Gastroesophageal sphincter (tissue), 3 donors: Measurements from ENCODE around the gene ASB1.

Experiments used
- EP300 ChIP-seq: sonication (generic); formaldehyde crosslinking; IDR thresholded peaks from one replicate; pipeline ENCODE4 v1.6.1; 2017; ENCODE audit warnings: antibody characterized with exemption, mild to moderate bottlenecking
- POLR2A ChIP-seq, 2 donors: fragments of 450-650 bp; IDR thresholded peaks; one replicate each; pipeline ENCODE4 v1.6.1; 2017; ENCODE audit warnings: antibody characterized with exemption in 2 of 2, mild to moderate bottlenecking in 2 of 2, moderate library complexity in 1 of 2
- POLR2AphosphoS5 ChIP-seq: sonication (generic); formaldehyde crosslinking; IDR thresholded peaks from one replicate; pipeline ENCODE4 v1.6.1; 2017; ENCODE audit warnings: antibody characterized with exemption
- TF ChIP-seq, protein P1 (sequence below), 4 experiments: fragments of 200-600 bp in 2 of 4; fragments of 450-650 bp in 2 of 4; sonication (generic) in 1 of 4; IDR thresholded peaks; one replicate each; pipeline ENCODE4 v1.5.1; 2017 to 2019; ENCODE audit warnings: antibody characterized with exemption in 4 of 4, mild to moderate bottlenecking in 2 of 4, moderate library complexity in 2 of 4

DNA sequence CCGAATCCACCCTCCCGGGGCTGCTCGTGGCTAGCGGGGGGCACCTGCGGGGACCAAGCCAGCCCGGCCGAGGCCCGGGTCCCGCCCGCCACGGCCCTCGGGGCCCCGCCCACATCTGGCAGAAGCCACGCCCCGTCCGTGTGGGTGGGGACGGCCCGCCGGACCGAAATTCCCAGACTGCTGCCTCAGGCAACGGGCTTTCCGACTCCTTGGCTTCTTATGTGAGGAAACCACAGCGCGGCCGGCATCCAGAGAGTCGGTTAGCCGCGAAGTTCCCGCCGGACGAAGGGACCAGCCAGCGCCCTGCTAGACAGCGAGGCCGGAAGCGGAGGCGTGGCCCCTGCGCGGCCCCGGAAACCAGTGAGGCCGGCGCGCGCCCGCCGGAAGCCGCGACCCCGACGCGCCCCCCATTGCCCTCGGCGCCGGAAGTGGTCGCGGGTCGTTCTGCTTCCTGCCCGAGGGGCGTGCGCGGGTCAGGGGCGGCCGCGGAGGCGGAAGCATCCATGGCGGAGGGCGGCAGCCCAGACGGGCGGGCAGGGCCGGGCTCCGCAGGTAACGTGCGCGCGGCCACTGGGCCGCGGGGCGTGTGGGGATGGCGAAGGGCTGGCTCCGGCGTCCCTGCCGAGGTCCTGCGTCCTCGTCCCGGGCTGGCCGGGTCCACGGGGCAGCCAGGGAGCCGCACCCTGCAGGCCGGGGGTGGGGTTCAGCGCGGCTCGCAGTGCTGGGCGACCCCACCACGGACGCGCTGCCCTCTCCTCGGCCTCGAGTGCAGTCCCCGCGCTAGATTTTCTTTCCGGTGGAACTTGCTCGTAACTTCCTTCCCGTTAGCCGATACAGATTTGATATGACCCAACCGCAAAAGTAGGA is at the start of gene ASB1:
- TF ChIP-seq, protein P1, sequence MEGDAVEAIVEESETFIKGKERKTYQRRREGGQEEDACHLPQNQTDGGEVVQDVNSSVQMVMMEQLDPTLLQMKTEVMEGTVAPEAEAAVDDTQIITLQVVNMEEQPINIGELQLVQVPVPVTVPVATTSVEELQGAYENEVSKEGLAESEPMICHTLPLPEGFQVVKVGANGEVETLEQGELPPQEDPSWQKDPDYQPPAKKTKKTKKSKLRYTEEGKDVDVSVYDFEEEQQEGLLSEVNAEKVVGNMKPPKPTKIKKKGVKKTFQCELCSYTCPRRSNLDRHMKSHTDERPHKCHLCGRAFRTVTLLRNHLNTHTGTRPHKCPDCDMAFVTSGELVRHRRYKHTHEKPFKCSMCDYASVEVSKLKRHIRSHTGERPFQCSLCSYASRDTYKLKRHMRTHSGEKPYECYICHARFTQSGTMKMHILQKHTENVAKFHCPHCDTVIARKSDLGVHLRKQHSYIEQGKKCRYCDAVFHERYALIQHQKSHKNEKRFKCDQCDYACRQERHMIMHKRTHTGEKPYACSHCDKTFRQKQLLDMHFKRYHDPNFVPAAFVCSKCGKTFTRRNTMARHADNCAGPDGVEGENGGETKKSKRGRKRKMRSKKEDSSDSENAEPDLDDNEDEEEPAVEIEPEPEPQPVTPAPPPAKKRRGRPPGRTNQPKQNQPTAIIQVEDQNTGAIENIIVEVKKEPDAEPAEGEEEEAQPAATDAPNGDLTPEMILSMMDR (IDR thresholded peaks at IDR 0.05) = peak in 1 of 4 experiments; percentile 10
- TF ChIP-seq POLR2A (IDR thresholded peaks at IDR 0.05) (peak; percentile 30 to 31), POLR2AphosphoS5 (peak; percentile 48), EP300 (no peak)
